Activated T-cell treated with anti-CD3 and anti-CD28 coated beads for 1 hour (primary cell): ENCODE results near the gene TESK1.
A peak's percentile ranks its signal among the peaks of the same experiment; 100 is the strongest.

Experiments used
- DNase-seq: peaks from one replicate; pipeline ENCODE4 v3.0.0-alpha.2; 2020; ENCODE audit warnings: low read depth

Gene TESK1, protein sequence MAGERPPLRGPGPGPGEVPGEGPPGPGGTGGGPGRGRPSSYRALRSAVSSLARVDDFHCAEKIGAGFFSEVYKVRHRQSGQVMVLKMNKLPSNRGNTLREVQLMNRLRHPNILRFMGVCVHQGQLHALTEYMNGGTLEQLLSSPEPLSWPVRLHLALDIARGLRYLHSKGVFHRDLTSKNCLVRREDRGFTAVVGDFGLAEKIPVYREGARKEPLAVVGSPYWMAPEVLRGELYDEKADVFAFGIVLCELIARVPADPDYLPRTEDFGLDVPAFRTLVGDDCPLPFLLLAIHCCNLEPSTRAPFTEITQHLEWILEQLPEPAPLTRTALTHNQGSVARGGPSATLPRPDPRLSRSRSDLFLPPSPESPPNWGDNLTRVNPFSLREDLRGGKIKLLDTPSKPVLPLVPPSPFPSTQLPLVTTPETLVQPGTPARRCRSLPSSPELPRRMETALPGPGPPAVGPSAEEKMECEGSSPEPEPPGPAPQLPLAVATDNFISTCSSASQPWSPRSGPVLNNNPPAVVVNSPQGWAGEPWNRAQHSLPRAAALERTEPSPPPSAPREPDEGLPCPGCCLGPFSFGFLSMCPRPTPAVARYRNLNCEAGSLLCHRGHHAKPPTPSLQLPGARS

DNA sequence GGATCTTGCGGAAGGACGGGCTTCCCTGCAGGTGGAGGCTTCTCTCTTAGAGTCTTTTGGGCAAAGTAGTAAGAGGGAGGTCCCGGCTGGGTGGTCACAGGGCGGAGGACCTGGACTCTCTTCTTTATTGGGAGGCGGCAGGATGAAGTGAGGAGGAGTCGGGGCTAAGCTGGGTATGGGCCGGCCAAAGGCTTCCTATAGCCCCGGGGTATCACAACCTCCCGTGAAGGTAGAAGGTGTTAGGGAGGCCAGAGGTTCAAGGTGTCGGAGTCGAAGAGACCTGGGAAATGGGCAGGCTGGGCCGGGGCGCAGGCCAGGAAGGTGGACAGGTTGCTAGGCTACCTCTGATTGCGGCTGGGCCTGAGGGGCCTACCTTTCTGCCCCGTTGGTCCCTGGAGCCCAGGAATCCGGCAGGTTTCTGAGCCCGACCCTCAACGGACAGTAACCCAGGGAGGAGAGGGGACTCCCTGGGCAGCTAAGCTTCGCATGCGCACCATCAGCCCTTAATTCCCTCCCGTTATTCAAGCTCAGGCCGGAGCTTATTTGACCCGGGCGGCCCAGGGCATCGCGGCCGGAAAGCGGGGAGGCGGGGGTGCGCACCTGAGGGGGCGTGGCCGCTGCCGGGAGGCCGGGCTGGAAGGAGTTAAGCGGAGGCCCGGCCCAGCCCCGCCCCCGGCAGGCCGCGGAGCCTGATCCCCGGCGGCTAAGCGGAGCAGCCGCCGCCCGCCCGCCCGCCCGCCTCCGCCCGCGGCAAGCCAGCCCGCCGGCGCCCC, at the start of gene TESK1:
TSS of gene TESK1 (plus strand) at position 685 of the 773 bp plus-strand sequence. CDS start 358 bp downstream, outside the sequence.
- peak; percentile 75 for DNase-seq

DNA sequence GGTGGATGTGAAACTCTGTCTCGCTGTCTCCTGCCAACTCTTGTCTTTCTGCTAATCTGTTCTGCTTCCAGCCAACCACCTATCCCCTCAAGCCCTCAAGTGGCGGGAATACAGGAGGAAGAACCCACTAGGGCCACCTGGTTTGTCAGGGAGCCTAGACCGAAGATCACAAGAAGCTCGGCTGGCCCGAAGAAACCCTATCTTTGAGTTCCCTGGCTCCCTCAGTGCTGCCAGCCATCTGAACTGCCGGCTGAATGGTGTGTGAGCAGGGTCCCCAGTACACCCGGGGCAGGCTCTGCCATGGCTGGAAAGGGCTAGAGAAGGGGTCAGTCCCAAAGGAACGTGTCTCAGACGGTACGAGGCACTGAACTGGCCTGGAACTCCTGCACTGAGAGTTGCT, 49.2 kb upstream of the TESK1 start:
- DNase-seq = no peak

DNA sequence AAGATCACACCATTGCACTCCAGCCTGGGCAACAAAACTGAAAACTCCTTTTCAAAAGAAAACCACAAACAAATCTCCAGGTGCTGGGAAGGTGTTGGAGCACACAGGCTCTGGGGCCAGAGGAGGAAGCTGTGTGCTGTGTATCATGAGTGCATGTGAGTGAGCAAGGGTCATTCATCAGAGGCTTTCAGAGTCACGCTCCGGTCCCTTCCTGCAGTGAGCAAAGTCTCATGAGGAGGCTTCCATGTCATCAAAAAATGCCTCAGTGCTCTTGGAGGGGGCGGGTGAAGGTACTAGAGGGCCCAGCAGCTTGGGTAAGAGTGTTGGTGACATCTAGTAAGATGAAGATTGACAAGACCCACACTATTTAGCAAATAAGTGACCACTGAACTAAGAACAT, 48.3 kb upstream of the TESK1 start:
- no peak for DNase-seq

DNA sequence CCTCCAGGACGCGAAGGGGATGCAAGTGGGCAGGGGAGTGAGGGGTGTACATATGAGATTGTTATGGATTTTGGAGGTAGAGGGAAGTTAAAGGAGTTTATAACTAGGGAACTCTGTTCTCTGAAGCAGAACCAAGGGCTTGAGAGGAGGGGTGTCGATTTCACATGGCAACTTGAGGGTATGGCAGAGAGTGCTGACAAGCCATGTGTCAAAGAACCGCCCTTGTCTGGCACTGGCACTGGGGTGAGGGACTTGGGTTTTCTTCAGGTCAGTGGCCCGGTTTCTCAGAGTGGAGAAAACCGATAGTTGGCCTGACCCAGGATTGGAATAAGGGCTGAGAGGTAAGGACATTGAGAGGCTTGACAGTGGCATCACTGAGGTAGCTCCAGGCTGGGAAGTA, 47.7 kb upstream of the TESK1 start:
- no peak for DNase-seq

DNA sequence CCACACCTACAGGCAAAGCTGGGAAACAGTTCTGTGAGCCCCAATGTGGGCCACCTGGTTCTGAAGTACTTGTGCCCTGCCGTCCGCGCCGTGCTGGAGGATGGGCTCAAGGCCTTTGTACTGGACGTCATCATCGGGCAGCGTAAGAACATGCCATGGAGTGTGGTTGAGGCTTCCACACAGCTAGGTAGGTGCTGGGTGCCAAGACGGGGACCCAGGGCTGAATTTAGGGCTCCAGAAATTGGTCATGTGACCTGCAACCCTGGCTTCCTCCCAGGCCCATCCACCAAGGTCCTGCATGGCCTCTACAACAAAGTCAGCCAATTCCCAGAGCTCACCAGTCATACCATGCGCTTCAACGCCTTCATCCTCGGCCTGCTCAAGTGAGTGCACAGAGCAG, 46.9 kb upstream of the TESK1 start:
- no peak for DNase-seq

DNA sequence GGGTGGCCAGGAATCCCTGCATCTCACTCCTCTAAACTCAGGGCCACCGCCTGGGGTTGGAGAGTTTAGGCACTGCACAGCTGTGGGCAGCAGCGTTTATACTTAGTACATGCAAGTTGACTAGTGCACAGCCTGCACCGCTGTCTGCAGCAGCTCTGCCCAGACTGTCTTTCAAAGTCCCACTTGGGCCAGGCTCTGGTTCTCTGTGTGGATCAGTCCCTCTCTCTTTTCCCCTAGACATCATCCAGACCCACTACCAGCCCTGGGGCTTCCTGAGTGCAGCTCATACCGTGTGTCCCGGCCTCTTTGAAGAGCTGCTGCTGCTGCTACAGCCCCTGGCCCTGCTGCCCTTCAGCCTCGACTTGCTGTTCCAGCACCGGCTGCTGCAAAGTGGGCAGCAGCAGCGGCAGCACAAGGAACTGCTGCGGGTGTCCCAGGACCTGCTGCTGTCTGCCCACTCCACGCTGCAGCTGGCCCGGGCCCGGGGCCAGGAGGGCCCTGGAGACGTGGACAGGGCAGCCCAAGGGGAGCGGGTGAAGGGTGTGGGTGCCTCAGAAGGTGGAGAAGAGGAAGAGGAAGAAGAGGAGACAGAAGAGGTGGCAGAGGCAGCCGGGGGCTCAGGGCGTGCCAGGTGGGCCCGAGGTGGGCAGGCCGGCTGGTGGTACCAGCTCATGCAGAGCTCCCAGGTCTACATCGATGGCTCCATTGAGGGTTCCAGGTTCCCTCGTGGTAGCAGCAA, 45.1 kb upstream of the TESK1 start:
- DNase-seq = no peak

DNA sequence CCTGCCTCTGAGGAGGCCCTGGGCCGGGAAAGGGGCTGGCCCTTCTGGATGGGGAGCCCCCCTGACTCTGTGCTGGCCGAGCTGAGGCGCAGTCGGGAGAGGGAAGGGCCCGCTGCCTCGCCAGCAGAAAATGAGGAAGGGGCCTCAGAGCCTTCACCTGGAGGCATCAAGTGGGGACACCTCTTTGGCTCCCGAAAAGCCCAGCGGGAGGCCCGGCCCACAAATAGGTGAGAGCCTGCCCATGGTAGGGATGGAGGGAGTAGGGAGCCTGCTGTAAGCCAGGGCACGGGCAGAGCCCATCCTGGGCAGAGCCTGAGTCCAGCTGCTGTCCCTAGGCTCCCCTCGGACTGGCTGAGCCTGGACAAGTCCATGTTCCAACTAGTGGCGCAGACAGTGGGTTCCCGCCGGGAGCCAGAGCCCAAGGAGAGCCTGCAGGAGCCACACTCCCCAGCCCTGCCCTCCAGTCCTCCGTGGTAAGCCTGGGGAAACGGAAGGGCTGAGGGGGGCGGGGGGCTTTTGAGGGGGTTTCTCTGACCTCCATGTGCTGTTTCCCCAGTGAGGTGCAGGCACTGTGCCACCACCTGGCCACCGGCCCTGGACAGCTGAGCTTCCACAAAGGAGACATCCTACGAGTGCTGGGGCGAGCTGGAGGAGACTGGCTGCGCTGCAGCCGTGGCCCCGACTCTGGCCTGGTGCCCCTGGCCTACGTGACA, 44.3 kb upstream of the TESK1 start:
- DNase-seq = no peak

DNA sequence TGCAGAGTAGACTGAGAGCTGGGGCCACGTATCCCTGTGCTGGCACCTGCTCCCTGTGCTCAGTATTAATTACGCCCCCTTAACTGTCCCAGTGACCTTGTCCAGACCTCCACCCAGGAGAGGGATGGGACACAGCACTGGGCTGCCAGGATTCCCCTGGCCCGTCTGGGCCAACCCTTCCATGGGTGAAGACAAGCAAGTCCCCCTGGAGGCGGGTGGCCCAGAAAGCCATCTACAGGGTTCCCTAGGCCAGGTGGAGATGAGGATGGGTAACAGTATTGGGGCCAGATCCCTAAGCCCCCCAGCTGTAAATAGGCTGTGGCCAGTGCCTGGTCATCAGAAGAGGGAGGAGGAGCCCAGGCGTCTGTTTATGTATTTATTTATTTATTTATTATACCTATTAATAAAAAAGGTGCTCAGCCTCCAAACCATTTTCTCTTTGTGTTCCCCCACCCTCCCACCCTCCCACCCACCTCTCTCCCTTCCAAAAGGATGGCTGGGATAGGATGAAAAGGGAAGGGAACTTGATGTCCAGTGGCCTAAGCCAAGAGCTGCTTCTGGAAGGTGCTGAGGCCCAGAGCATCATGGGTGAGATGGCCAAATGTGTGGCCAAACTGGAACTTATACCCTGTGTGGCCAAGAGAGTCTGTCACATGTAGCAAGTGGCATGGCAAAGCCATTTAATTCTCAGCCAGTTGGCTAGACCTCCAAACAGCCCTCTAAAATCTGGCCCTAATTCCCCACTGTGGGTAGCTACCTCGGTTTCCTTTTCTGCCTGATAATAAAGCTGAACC, 43.4 kb upstream of the TESK1 start:
- no peak for DNase-seq

DNA sequence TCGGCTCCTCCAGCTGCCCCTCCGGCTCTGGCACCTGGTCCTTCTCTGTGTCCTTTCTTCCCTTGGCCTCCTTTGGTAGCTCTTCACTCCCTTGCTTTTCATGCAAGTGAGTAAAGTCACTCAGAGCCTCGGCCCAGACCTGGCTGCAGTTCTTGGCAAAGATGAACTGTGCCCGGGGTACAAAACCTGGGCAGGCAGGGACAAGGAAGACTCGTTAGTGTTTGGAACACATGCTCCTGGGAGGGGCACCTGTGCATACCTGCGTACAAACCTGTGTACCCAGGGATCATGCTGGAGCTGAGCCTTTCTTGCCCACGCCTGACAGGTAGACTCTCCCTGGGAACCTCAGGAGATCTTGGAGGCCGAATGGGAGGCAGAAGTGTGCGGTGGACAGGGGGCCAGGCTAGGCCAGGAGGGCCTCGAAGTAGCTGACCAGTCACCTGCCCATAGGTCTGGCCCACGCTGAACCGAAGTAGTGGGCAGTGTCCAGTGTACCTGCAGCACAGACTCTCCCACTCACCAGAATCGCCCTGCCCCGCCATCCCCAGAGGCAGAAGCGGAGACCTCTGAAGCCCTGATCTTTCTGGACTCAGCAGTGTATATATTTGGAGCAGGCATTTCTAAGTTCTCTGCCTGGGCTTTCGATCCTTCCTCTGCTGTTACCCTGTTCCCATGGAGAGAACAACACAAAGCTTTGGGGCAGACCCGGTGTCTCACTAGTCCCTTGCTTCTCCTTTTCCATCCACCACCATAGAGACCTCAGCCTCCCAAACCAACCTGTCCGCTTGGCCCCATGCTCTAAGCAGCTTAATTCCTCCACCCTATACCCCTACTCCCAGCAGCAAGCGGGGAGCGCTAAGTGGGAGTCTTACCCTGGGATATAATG, 41.9 kb upstream of the TESK1 start:
- no peak for DNase-seq

DNA sequence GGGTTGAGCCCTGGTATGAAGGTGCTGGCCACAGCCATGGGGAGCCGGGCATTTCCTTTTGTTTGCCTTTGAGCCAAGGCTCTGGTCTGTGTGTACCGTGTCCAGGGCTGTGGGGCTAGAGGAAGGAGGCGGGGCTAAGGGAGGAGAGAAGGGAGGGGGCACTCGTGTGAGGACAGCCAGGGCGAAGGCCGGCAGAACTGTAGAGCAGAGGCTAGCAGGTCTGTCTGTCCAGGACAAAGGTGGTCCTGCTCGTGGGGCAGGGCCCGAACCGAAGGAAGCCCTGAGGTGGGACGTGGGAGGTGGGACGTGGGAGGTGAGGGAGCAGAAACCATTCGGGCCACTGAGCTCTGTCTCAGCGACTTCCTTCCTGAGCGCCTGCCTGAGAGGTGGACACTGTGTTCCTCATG, 41.3 kb upstream of the TESK1 start:
- DNase-seq = no peak

DNA sequence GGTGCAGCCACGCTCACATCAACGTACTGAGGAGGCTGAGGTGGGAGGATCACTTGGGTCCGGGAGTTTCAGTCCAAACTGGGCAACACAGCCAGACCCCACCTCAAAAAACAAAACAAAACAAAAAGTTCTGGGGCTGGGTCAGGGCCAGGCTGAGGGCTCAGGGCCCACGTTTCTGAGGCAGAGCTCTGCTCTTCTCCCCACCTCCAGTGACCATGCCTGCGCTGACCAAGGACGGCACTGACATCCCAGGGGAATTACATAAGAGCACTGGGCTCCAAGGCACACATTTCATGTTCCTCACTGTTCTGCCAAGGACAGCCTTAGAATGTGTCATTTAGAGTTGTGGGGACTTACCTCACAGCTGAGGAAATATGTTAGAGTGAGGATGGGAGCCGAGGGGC, 40.4 kb upstream of the TESK1 start:
- no peak for DNase-seq

DNA sequence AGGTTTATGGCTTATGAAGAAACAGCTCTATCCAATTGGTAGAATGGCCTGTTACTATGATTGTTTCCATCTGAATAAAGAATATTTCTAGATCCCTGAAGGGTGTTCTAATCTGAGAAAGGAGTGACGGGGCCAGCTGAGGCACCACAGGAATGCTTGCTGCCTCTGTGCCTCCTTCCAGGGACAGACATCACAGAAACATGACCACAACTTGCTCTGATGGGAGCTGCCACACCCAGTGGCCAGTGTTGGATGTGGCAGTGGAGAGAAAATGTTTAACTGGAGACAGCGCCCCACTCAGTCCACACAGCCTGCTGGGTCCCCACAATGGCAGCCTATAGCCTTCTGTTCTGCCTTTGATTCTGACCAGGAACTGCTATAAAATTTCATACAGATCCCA, 38.6 kb upstream of the TESK1 start:
- no peak for DNase-seq

DNA sequence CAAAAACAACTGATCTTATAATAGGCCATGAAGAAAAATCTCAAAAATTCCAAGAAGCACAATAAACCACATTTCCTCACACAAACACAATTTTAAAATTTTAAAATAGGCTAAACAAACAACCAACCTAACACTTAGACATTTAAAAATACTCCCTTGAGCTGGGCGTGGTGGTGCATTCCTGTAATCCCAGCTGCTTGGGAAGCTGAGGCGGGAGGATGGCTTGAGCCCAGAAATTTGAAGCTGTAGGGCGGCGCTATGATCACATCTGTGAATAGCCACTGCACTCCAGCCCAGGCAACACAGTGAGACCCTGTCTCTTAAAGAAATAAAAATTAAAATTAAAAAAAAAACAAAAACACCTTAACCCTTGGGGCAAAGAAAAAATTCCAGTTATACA, 36.9 kb upstream of the TESK1 start:
- DNase-seq = no peak

DNA sequence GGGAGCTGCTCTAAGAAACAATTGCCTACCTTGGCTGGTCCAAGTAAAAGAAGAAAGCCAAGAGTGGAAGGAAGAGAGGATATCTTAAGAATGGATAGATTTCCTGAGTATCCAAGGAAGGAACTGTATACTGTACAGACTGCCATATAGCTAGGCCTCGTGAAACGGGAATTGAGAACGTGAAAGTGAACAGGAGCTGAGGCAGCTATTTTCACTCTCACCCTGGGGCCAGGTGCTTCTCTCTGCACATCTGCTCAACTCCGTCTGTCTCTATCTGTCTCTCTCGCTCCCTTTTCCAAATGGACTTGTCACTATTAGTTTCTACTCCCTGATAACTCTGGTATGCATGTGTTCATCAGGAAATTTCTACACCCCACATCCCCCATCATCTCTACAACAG, 35.9 kb upstream of the TESK1 start:
- no peak for DNase-seq

DNA sequence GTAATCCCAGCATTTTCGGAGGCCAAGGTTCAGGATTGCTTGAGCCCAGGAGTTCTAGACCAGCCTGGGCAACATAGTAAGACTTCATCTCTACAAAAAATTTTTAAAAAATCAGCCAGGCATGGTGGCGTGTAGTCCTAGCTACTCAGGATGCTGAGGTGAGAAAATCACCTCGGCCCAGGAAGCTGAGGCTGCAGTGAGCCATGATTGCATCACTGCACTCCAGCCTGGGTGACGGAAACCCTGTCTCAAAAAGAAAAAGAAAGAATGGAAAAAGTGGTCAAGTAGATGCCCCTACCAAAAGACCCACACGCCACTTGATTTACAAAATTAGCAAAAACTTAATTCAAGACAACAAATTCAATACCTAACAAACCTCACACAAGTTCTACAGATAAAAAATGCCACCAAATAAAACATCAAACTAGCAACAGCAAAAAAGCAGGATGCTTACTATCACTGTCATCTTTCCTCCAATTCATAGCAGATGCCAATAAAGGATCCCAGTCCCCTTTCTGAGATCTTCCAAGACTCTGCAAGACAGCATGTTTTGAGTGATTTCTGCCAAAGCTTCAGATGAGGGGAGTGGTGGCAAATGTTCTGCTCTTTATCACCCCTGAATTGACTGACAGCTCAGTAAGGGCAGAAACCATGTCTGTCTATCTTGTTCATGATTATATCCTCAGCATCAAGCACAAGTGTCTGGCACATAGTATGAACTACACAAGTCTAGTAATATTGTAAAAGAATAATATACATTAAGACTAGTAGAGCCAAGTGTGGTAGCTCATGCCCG, 34.2 kb upstream of the TESK1 start:
- no peak for DNase-seq

DNA sequence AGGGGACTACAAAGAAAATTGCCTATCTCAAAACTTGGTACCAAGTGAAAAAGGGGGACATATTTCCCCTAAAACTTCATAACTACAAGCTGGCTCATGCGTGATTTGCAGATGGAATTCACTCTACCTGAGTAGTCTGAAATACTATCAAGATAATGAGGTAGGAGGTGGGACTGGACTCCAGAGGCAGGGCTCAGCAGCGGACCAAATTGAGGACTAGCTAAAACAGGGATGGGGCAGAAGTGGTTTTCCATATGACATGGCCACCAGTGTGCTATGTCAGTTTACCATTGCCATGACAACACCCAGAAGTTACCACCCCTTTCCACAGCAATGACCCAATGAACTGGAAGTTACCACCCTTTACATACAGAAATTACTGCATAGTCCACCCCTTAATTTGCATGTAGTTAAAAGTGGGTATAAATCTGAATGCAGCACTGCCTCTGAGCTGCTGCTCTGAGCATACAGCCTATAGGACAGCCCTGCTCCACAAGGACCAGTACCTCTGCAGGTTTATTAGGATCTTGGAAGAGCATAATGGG, 30.4 kb upstream of the TESK1 start:
- DNase-seq = no peak

DNA sequence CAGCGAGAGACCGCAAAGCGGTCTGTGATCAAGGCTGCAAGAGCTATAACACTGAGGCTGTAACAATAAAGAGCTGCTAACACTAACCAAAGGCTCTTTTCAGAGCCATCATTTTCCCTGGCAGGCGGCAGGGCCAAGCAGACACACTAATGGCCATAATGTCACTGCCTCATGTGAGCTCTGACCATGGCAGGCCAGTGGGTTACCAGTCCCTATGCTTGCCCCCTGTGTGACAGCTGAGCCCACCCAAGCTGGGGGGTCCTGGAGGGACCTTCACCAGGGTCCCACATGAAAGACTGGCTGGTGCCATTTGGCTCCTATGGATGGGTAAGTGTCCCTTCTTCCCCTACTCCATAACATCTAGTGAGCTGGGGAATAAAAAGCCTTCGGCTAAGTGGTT, 29.6 kb upstream of the TESK1 start:
- no peak for DNase-seq

DNA sequence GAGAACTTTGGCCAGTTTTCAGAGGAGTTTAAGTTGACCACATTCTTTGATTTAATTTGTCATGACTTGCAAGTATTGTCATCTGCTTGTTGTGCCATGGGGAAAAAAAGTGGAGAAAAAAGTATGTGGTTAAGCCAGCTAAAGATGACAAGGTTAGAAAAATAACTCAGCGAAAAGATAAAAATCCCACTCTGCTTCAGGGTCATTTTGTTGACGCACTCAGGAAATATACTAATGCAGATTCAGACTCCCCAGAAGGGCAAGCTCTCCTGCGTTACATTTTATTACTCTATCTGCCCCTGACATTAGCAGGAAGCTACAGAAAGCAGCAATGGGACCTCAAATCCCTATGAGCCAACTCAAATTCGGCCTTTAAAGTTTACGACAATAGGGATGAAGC, 27.6 kb upstream of the TESK1 start:
- DNase-seq = no peak

DNA sequence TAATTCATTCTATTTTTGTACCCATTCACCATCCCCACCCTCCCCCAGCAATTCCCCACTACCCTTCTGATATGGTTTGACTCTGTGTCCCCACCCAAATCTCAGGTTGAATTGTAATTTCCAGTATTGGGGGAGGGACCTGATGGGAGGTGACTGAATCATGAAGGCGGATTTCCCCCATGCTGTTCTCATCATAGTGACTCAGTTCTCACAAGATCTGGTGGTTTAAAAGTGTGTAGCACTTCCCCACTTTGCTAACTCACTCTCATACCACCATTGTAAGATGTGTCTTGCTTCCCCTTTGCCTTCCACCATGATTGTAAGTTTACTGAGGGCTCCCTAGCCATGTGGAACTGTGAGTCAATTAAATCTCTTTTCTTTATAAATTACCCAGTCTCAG, 25.9 kb upstream of the TESK1 start:
- DNase-seq = no peak
